BLaER1 (cell line): ENCODE data around the gene CASK.

ENCODE experiments used
- H3K27ac ChIP-seq: shearing (Covaris generic); formaldehyde crosslinking; 2 replicates; pipeline ENCODE4 v1.8.1; 2022
- H3K27me3 ChIP-seq: shearing (Covaris generic); formaldehyde crosslinking; 2 replicates; pipeline ENCODE4 v1.8.1; 2022
- H3K36me3 ChIP-seq: shearing (Covaris generic); formaldehyde crosslinking; 2 replicates; pipeline ENCODE4 v1.8.1; 2022
- H3K4me1 ChIP-seq: shearing (Covaris generic); formaldehyde crosslinking; 2 replicates; pipeline ENCODE4 v1.8.1; 2022
- H3K4me2 ChIP-seq: shearing (Covaris generic); formaldehyde crosslinking; 2 replicates; pipeline ENCODE4 v1.8.1; 2022
- H3K4me3 ChIP-seq: shearing (Covaris generic); formaldehyde crosslinking; 2 replicates; pipeline ENCODE4 v1.8.1; 2022
- H3K9ac ChIP-seq: shearing (Covaris generic); formaldehyde crosslinking; 2 replicates; pipeline ENCODE4 v1.8.1; 2022
- H3K9me3 ChIP-seq: shearing (Covaris generic); formaldehyde crosslinking; 2 replicates; pipeline ENCODE4 v1.8.1; 2022
- H4K20me1 ChIP-seq: shearing (Covaris generic); formaldehyde crosslinking; 2 replicates; pipeline ENCODE4 v1.8.1; 2022
- Cebpa-rat ChIP-seq: shearing (Covaris generic); IDR thresholded peaks from 2 replicates; pipeline ENCODE4 v1.8.1; 2022

The CASK gene

GRCh38 chrX:41480508-41481260 lies 442.7 kb downstream of the CASK start:
- TF ChIP-seq Cebpa-rat, result no peak
- H3K27me3 ChIP-seq, result peaks cover 5% of the 10 kb centered on the region; the same call in 1 of the 2 replicates

GRCh38 chrX:41478381-41478911 lies 444.9 kb downstream of the CASK start:
- H3K4me3 ChIP-seq, result no peak overlapping the region
- H3K4me2 ChIP-seq, result no peak overlapping the region
- H3K27me3 ChIP-seq, result peaks cover 5% of the 10 kb centered on the region; the same call in 1 of the 2 replicates
- no peaks in the 10 kb centered on the region for H3K36me3 ChIP-seq
- H3K4me1 ChIP-seq, result no peaks in the 10 kb centered on the region
- H3K9ac ChIP-seq, result no peak overlapping the region
- H4K20me1 ChIP-seq, result no peaks in the 10 kb centered on the region
- no peak overlapping the region for H3K27ac ChIP-seq
- H3K9me3 ChIP-seq, result peaks cover 22% of the 10 kb centered on the region
- no peak for TF ChIP-seq Cebpa-rat

More at GRCh38 chrX:41480508-41481260, 442.7 kb downstream of the CASK start:
- Histone ChIP-seq H3K4me1 (no peaks in the 10 kb centered on the region), H3K4me2 (no peak overlapping the region), H3K27ac (no peak overlapping the region), H4K20me1 (no peaks in the 10 kb centered on the region), H3K4me3 (no peak overlapping the region), H3K9me3 (peaks cover 12% of the 10 kb centered on the region; the same call in 1 of the 2 replicates), H3K9ac (no peak overlapping the region), H3K36me3 (no peaks in the 10 kb centered on the region)

DNA sequence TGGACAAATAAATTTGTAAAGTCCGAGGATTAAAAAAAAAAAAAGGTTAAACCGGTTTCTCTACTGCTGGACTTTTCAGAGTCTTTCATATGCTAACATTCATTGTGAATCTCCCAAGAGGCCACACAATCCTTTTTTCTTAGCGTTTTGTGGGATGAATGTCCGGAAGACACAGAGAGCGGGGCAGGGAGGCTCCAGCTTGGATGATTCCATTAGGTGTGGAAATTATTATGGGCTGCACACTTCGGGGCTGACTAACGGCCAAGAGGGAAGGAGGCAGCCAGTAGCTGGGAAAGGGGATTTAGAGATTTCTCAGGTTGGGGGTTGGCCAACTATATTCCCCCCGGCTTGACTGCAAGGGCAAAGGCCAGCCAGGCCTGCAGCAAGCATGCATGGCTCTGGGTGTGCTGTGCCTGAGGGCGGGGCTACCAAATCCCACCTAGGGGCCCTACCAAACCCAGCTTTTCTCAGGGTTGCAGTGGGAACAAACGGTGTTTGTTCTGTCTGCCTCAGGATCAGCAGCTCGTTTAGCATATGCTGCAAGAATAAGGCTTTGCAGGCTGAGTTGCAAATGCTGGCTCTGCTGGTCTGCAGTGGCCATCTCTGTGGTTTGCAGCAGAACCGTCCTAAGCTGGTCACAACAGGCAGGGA lies 447.6 kb downstream of the CASK start:
- no peaks in the 10 kb centered on the region for H4K20me1 ChIP-seq
- H3K4me1 ChIP-seq, result no peaks in the 10 kb centered on the region
- H3K9me3 ChIP-seq, result peaks cover 31% of the 10 kb centered on the region
- no peaks in the 10 kb centered on the region for H3K36me3 ChIP-seq
- no peak overlapping the region for H3K9ac ChIP-seq
- H3K27ac ChIP-seq, result no peak overlapping the region
- H3K4me2 ChIP-seq, result no peak overlapping the region
- no peak overlapping the region for H3K4me3 ChIP-seq
- TF ChIP-seq Cebpa-rat, result no peak
- peaks cover 5% of the 10 kb centered on the region; the same call in 1 of the 2 replicates for H3K27me3 ChIP-seq

GRCh38 chrX:41475191-41475590 lies 448.2 kb downstream of the CASK start:
- H3K9ac ChIP-seq, result no peak overlapping the region
- no peak overlapping the region for H3K4me2 ChIP-seq
- peaks cover 26% of the 10 kb centered on the region for H3K9me3 ChIP-seq
- no peaks in the 10 kb centered on the region for H4K20me1 ChIP-seq
- no peaks in the 10 kb centered on the region for H3K36me3 ChIP-seq
- no peak overlapping the region for H3K27ac ChIP-seq
- H3K4me1 ChIP-seq, result no peaks in the 10 kb centered on the region
- H3K27me3 ChIP-seq, result peaks cover 5% of the 10 kb centered on the region; the same call in 1 of the 2 replicates
- H3K4me3 ChIP-seq, result no peak overlapping the region
- no peak for TF ChIP-seq Cebpa-rat

DNA sequence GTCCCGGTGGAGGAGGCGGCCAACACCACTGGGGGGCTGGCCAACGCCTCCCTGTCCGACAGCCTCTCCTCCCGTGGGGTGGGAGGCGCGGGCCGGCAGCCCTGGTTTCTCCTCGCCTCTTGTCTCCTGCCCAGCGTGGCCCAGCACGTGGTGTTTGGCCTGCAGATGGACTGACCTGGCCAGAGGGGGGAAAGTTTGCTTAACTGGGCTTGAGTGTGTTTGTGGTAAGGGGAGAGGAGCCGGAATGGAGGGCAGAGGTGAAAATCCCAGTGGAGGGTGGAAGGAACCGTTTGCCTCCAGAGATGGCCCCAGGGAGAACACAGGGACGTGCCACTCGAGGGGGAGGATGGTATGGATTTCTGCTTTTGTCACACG lies 448.6 kb downstream of the CASK start:
- Histone ChIP-seq H3K4me1 (no peaks in the 10 kb centered on the region), H3K4me3 (no peak overlapping the region), H4K20me1 (no peaks in the 10 kb centered on the region), H3K27ac (no peak overlapping the region), H3K4me2 (no peak overlapping the region), H3K27me3 (peaks cover 5% of the 10 kb centered on the region; the same call in 1 of the 2 replicates), H3K9ac (no peak overlapping the region), H3K9me3 (peaks cover 21% of the 10 kb centered on the region), H3K36me3 (no peaks in the 10 kb centered on the region)
- no peak for TF ChIP-seq Cebpa-rat

GRCh38 chrX:41473936-41474725 lies 449.2 kb downstream of the CASK start:
- Histone ChIP-seq H3K4me1 (no peaks in the 10 kb centered on the region), H3K9ac (no peak overlapping the region), H3K4me3 (no peak overlapping the region), H4K20me1 (no peaks in the 10 kb centered on the region), H3K27ac (no peak overlapping the region), H3K9me3 (peaks cover 19% of the 10 kb centered on the region), H3K36me3 (no peaks in the 10 kb centered on the region), H3K4me2 (no peak overlapping the region), H3K27me3 (peaks cover 5% of the 10 kb centered on the region; the same call in 1 of the 2 replicates)
- no peak for TF ChIP-seq Cebpa-rat

- H3K36me3 ChIP-seq, result no peaks in the 10 kb centered on the region
- H3K4me3 ChIP-seq, result no peak overlapping the region
- H3K9ac ChIP-seq, result no peak overlapping the region
- H3K27me3 ChIP-seq, result peaks cover 5% of the 10 kb centered on the region; the same call in 1 of the 2 replicates
- H3K9me3 ChIP-seq, result peaks cover 19% of the 10 kb centered on the region
- H3K4me2 ChIP-seq, result no peak overlapping the region
- no peaks in the 10 kb centered on the region for H4K20me1 ChIP-seq
- no peaks in the 10 kb centered on the region for H3K4me1 ChIP-seq
- no peak for TF ChIP-seq Cebpa-rat
- no peak overlapping the region for H3K27ac ChIP-seq
Observed at GRCh38 chrX:41472231-41472815, 451.0 kb downstream of the CASK start.

- H3K4me3 ChIP-seq, result no peak overlapping the region
- no peaks in the 10 kb centered on the region for H4K20me1 ChIP-seq
- H3K4me1 ChIP-seq, result no peaks in the 10 kb centered on the region
- no peak overlapping the region for H3K9ac ChIP-seq
- no peaks in the 10 kb centered on the region for H3K36me3 ChIP-seq
- H3K27me3 ChIP-seq, result peaks cover 5% of the 10 kb centered on the region; the same call in 1 of the 2 replicates
- no peak overlapping the region for H3K27ac ChIP-seq
- H3K4me2 ChIP-seq, result no peak overlapping the region
- no peak for TF ChIP-seq Cebpa-rat
- peaks cover 19% of the 10 kb centered on the region for H3K9me3 ChIP-seq
Observed at GRCh38 chrX:41471786-41472185, 451.6 kb downstream of the CASK start.

GRCh38 chrX:41470706-41471105 lies 452.6 kb downstream of the CASK start:
- Histone ChIP-seq H3K4me3 (no peak overlapping the region), H3K9ac (no peak overlapping the region), H4K20me1 (no peaks in the 10 kb centered on the region), H3K27ac (no peak overlapping the region), H3K27me3 (peaks cover under 1% of the 10 kb centered on the region; the same call in 1 of the 2 replicates), H3K36me3 (no peaks in the 10 kb centered on the region), H3K4me2 (no peak overlapping the region), H3K9me3 (peaks cover 19% of the 10 kb centered on the region), H3K4me1 (no peaks in the 10 kb centered on the region)
- TF ChIP-seq Cebpa-rat, result no peak
